ENCODE data around the gene RAB34. TPM values are rescaled to one million over a fixed set of nuclear protein-coding genes. Genes with fewer than 3 reads are reported as not detected.

RAB34 gene
- total RNA-seq, 1 donor from 2014 or later: 36.9 TPM

GRCh38 chr17:28710861-28711722, 6.6 kb downstream of the RAB34 start:
- peak; percentile 88 for DNase-seq

GRCh38 chr17:28707339-28707720, 10.3 kb downstream of the RAB34 start:
- DNase-seq: no peak

GRCh38 chr17:28706471-28707338, 11.0 kb downstream of the RAB34 start:
- no peak for DNase-seq

- DNase-seq: no peak
Observed at GRCh38 chr17:28705728-28706334, 11.8 kb downstream of the RAB34 start.

GRCh38 chr17:28705074-28705659, 12.5 kb downstream of the RAB34 start:
- no peak for DNase-seq

- DNase-seq: no peak
Observed at GRCh38 chr17:28704219-28704858, 13.3 kb downstream of the RAB34 start.

GRCh38 chr17:28703552-28704218, 14.0 kb downstream of the RAB34 start:
- no peak for DNase-seq

GRCh38 chr17:28702752-28703150, 14.9 kb downstream of the RAB34 start:
- DNase-seq: no peak

- no peak for DNase-seq
Observed at GRCh38 chr17:28702026-28702751, 15.5 kb downstream of the RAB34 start.

GRCh38 chr17:28700830-28701492, 16.7 kb downstream of the RAB34 start:
- no peak for DNase-seq

- DNase-seq: no peak
Observed at GRCh38 chr17:28700278-28700677, 17.4 kb downstream of the RAB34 start.

GRCh38 chr17:28698253-28698941, 19.3 kb downstream of the RAB34 start:
- no peak for DNase-seq

- no peak for DNase-seq
Observed at GRCh38 chr17:28693869-28694268, 23.8 kb downstream of the RAB34 start.

- DNase-seq: no peak
Observed at GRCh38 chr17:28689011-28689410, 28.7 kb downstream of the RAB34 start.

- DNase-seq: no peak
Observed at GRCh38 chr17:28688481-28688880, 29.2 kb downstream of the RAB34 start.

- no peak for DNase-seq
Observed at GRCh38 chr17:28686296-28686695, 31.4 kb downstream of the RAB34 start.

- no peak for DNase-seq
Observed at GRCh38 chr17:28685366-28685765, 32.3 kb downstream of the RAB34 start.

- peak; percentile 15 for DNase-seq
Observed at GRCh38 chr17:28684963-28685362, 32.7 kb downstream of the RAB34 start.

GRCh38 chr17:28682655-28683054, 35.0 kb downstream of the RAB34 start:
- DNase-seq: no peak

- DNase-seq: peak; percentile 18
Observed at GRCh38 chr17:28675980-28676379, 41.7 kb downstream of the RAB34 start.

Measured in dermis blood vessel endothelial cell (primary cell).